GM13977 (cell line): Measurements from ENCODE around the gene CARM1.
A peak's percentile ranks its signal among the peaks of the same experiment; 100 is the strongest.
"Not testable (repeated sequence)": the region's sequence is repeated elsewhere in the genome, so short reads cannot be mapped to it uniquely, and the experiment has no call there.

Experiments
- DNase-seq: peaks from one replicate; pipeline ENCODE4 v3.0.0; 2012; ENCODE audit warnings: low spot score
- CTCF ChIP-seq: IDR thresholded peaks from 2 replicates; pipeline ENCODE4 v1.5.1; 2012; ENCODE audit warnings: mild to moderate bottlenecking, control low read depth; ENCODE audit not compliant: insufficient read depth; ENCODE audit errors: extremely low read depth, missing control alignments
- in situ Hi-C: fragments of 300-500 bp; cut with MboI; formaldehyde crosslinking; loops from one replicate; pipeline ENCODE4 v1.12.0; 2022; ENCODE audit warnings: low sequenced_read_pairs, low pct_unique_long_range_greater_than_20kb, mixed read lengths, inconsistent platforms; ENCODE audit not compliant: unreplicated experiment

Gene CARM1

GRCh38 chr19:10928563-10929401 is 57.4 kb downstream of the CARM1 start, which contains the start of the genes TIMM29 and YIPF2:
TSS of gene TIMM29 (plus strand) at chr19:10928811. CDS start at chr19:10928823, 12 bp downstream.
TSS of gene YIPF2 (minus strand) at chr19:10928639. CDS start at chr19:10928410, 229 bp downstream.
- no peak for TF ChIP-seq CTCF
- peak; percentile 99 for DNase-seq
- in situ Hi-C loops, result no loop called here

- DNase-seq, result no peak
These were observed 58.0 kb downstream of the CARM1 start for GRCh38 chr19:10929402-10929794.

GRCh38 chr19:10935371-10936059 is 64.2 kb downstream of the CARM1 start:
- in situ Hi-C loops, result no loop called here
- no peak for DNase-seq
- TF ChIP-seq CTCF, result no peak

More at GRCh38 chr19:10929402-10929794, 58.0 kb downstream of the CARM1 start:
- in situ Hi-C loops, result no loop called here
- TF ChIP-seq CTCF, result no peak

GRCh38 chr19:10936661-10937084 is 65.3 kb downstream of the CARM1 start:
- in situ Hi-C loops, result no loop called here
- peak; percentile 60 for DNase-seq

GRCh38 chr19:10941649-10942048 is 70.3 kb downstream of the CARM1 start:
- DNase-seq, in situ Hi-C loops: not testable (repeated sequence)

More at GRCh38 chr19:10936661-10937084, 65.3 kb downstream of the CARM1 start:
- peak; percentile 60 for TF ChIP-seq CTCF

GRCh38 chr19:10943412-10943811 is 72.1 kb downstream of the CARM1 start:
- DNase-seq, in situ Hi-C loops: not testable (repeated sequence)

GRCh38 chr19:10945264-10945663 is 73.9 kb downstream of the CARM1 start:
- no peak for TF ChIP-seq CTCF
- no peak for DNase-seq
- in situ Hi-C loops, result no loop called here
